ENCODE measurements around the gene ADAMTSL1. TPM values are rescaled to one million over a fixed set of nuclear protein-coding genes. Genes with fewer than 3 reads are reported as not detected.

Gene ADAMTSL1
- total RNA-seq, 4 donors from 2014 or later, result 13.3 to 39.7 (median 27.2) TPM

DNA sequence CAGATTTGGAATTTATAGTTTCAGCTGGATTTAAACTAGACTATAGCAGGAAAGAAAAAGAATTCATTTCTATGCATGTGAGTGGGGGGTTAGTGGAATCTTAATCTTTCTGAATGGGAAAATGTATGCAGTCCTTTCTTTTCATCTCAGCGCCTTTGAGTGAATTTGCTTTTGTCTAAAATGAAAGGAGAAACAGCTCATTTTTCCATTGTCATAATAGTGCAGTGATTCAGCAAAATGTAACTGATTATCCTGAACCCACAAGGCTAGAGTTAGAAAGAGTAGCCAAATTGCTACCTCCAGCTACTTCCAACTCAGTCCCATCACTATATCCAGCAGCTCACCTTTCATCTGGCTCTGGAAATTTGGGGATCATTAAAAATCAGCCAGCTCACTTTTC, 134.4 kb downstream of the ADAMTSL1 start:
- TF ChIP-seq EP300 (IDR thresholded peaks at IDR 0.05; ENCODE audit: low read depth), result no peak
- TF ChIP-seq POLR2AphosphoS5 (IDR thresholded peaks at IDR 0.05), result no peak
- TF ChIP-seq, protein P1, sequence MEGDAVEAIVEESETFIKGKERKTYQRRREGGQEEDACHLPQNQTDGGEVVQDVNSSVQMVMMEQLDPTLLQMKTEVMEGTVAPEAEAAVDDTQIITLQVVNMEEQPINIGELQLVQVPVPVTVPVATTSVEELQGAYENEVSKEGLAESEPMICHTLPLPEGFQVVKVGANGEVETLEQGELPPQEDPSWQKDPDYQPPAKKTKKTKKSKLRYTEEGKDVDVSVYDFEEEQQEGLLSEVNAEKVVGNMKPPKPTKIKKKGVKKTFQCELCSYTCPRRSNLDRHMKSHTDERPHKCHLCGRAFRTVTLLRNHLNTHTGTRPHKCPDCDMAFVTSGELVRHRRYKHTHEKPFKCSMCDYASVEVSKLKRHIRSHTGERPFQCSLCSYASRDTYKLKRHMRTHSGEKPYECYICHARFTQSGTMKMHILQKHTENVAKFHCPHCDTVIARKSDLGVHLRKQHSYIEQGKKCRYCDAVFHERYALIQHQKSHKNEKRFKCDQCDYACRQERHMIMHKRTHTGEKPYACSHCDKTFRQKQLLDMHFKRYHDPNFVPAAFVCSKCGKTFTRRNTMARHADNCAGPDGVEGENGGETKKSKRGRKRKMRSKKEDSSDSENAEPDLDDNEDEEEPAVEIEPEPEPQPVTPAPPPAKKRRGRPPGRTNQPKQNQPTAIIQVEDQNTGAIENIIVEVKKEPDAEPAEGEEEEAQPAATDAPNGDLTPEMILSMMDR (IDR thresholded peaks at IDR 0.05), result no peak
- intact Hi-C loops (cut with DNase I; ENCODE audit: low total_unique reads) (no loop called here), in situ Hi-C loops (cut with MboI; ENCODE audit: low pct_ligation_motif_present in 1 of 4, low pct_unique_long_range_greater_than_20kb in 1 of 4, low sequenced_read_pairs in 3 of 4) (no loop called here)
- Histone ChIP-seq H3K4me3 (no peak overlapping the region), H3K36me3 (no peaks in the 10 kb centered on the region), H3K27me3 (no peaks in the 10 kb centered on the region), H3K4me1 (peaks cover 0 to 17% (median 6%) of the 10 kb centered on the region in 4 donors), H3K27ac (no peak overlapping the region), H3K9me3 (no peaks in the 10 kb centered on the region)
- DNase-seq, result no peak
- 67 to 87% methylated on average over 1 of the region's 1 CpG for WGBS, 2 donors (ENCODE audit: low coverage in 1 of 2)

- intact Hi-C loops (cut with DNase I; ENCODE audit: low total_unique reads) (no loop called here), in situ Hi-C loops (cut with MboI; ENCODE audit: low pct_ligation_motif_present in 1 of 4, low pct_unique_long_range_greater_than_20kb in 1 of 4, low sequenced_read_pairs in 3 of 4) (no loop called here)
- Histone ChIP-seq H3K4me1 (peaks cover 0 to 13% (median 3%) of the 10 kb centered on the region in 4 donors), H3K4me3 (no peak overlapping the region), H3K27me3 (no peaks in the 10 kb centered on the region), H3K27ac (no peak overlapping the region), H3K9me3 (no peaks in the 10 kb centered on the region), H3K36me3 (no peaks in the 10 kb centered on the region)
- TF ChIP-seq POLR2A (IDR thresholded peaks at IDR 0.05) (no peak), POLR2AphosphoS5 (IDR thresholded peaks at IDR 0.05) (peak in 1 of 3 donors; percentile 36)
- DNase-seq, result no peak
- 67 to 72% methylated on average over 3 of the region's 3 CpGs for WGBS, 2 donors (ENCODE audit: low coverage in 1 of 2)
These were observed 137.0 kb downstream of the ADAMTSL1 start for GRCh38 chr9:18610956-18611355.

DNA sequence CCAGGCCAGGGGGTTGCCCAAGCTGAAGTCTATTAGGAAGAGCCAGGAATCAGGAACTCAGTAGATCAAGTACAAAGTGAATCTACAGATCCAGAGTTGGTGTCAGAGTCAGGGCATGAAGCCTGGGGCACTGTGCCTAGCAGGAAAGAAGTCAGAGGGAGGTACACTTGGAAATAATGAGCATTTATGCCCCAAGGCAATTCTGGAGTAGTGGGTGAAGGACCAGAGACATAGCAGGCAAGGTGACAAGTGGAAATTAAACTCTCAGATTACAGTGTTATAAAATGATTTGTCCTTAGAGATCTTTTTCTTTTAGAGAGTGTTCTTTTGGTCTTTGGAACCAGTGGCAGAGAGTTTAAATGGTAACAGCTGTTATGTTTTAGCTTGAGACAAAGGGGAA, 138.0 kb downstream of the ADAMTSL1 start:
- H3K27ac ChIP-seq, result no peak overlapping the region
- no peaks in the 10 kb centered on the region for H3K27me3 ChIP-seq
- intact Hi-C loops (cut with DNase I; ENCODE audit: low total_unique reads) (no loop called here), in situ Hi-C loops (cut with MboI; ENCODE audit: low pct_ligation_motif_present in 1 of 4, low pct_unique_long_range_greater_than_20kb in 1 of 4, low sequenced_read_pairs in 3 of 4) (no loop called here)
- no peak overlapping the region for H3K4me3 ChIP-seq
- H3K36me3 ChIP-seq, result no peaks in the 10 kb centered on the region
- H3K4me1 ChIP-seq, result peaks cover 0 to 4% (median 2%) of the 10 kb centered on the region in 4 donors
- TF ChIP-seq EP300 (IDR thresholded peaks at IDR 0.05; ENCODE audit: low read depth) (no peak), POLR2AphosphoS5 (IDR thresholded peaks at IDR 0.05) (no peak), POLR2A (IDR thresholded peaks at IDR 0.05) (no peak)
- TF ChIP-seq, protein P1 (IDR thresholded peaks at IDR 0.05), result no peak
- H3K9me3 ChIP-seq, result no peaks in the 10 kb centered on the region
- DNase-seq, result no peak

GRCh38 chr9:18614116-18614515, 140.2 kb downstream of the ADAMTSL1 start:
- Histone ChIP-seq H3K9me3 (no peaks in the 10 kb centered on the region), H3K4me1 (peaks cover 0 to 4% (median 2%) of the 10 kb centered on the region in 4 donors), H3K27ac (no peak overlapping the region), H3K27me3 (no peaks in the 10 kb centered on the region), H3K36me3 (no peaks in the 10 kb centered on the region), H3K4me3 (no peak overlapping the region)
- WGBS, 2 donors (ENCODE audit: low coverage in 1 of 2), result 84 to 86% methylated on average over 6 of the region's 6 CpGs
- DNase-seq, result no peak
- TF ChIP-seq EP300 (IDR thresholded peaks at IDR 0.05; ENCODE audit: low read depth), result no peak
- TF ChIP-seq POLR2AphosphoS5 (IDR thresholded peaks at IDR 0.05), result no peak
- TF ChIP-seq, protein P1 (IDR thresholded peaks at IDR 0.05), result no peak
- TF ChIP-seq POLR2A (IDR thresholded peaks at IDR 0.05), result no peak
- in situ Hi-C loops (cut with MboI; ENCODE audit: low pct_ligation_motif_present in 1 of 4, low pct_unique_long_range_greater_than_20kb in 1 of 4, low sequenced_read_pairs in 3 of 4), result no loop called here
- intact Hi-C loops (cut with DNase I; ENCODE audit: low total_unique reads), result no loop called here

GRCh38 chr9:18614651-18615050, 140.7 kb downstream of the ADAMTSL1 start:
- H3K27me3 ChIP-seq, result no peaks in the 10 kb centered on the region
- no peak overlapping the region for H3K4me3 ChIP-seq
- intact Hi-C loops (cut with DNase I; ENCODE audit: low total_unique reads) (no loop called here), in situ Hi-C loops (cut with MboI; ENCODE audit: low pct_ligation_motif_present in 1 of 4, low pct_unique_long_range_greater_than_20kb in 1 of 4, low sequenced_read_pairs in 3 of 4) (no loop called here)
- TF ChIP-seq EP300 (IDR thresholded peaks at IDR 0.05; ENCODE audit: low read depth) (no peak), POLR2A (IDR thresholded peaks at IDR 0.05) (no peak)
- peaks cover 0 to 4% (median 2%) of the 10 kb centered on the region in 4 donors for H3K4me1 ChIP-seq
- H3K36me3 ChIP-seq, result no peaks in the 10 kb centered on the region
- no peaks in the 10 kb centered on the region for H3K9me3 ChIP-seq
- 92% methylated on average over 2 of the region's 2 CpGs; no CpG with 5 or more reads in 1 of the 2 donors for WGBS, 2 donors (ENCODE audit: low coverage in 1 of 2)
- no peak overlapping the region for H3K27ac ChIP-seq
- no peak for DNase-seq

Measured in transverse colon (tissue), 4 donors.